ENCODE measurements around the gene TTLL8.

- TF ChIP-seq, protein P1, sequence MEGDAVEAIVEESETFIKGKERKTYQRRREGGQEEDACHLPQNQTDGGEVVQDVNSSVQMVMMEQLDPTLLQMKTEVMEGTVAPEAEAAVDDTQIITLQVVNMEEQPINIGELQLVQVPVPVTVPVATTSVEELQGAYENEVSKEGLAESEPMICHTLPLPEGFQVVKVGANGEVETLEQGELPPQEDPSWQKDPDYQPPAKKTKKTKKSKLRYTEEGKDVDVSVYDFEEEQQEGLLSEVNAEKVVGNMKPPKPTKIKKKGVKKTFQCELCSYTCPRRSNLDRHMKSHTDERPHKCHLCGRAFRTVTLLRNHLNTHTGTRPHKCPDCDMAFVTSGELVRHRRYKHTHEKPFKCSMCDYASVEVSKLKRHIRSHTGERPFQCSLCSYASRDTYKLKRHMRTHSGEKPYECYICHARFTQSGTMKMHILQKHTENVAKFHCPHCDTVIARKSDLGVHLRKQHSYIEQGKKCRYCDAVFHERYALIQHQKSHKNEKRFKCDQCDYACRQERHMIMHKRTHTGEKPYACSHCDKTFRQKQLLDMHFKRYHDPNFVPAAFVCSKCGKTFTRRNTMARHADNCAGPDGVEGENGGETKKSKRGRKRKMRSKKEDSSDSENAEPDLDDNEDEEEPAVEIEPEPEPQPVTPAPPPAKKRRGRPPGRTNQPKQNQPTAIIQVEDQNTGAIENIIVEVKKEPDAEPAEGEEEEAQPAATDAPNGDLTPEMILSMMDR (IDR thresholded peaks at IDR 0.05): peak in 5 of 6 experiments; percentile 35 to 57 (median 38)
- no peak for TF ChIP-seq POLR2A (IDR thresholded peaks at IDR 0.05)
These were observed 78.4 kb downstream of the TTLL8 start for GRCh38 chr22:49979587-49980264.
